H9 (cell line): ENCODE results near the gene DDX24. TPM values are rescaled to one million over a fixed set of nuclear protein-coding genes. Genes with fewer than 3 reads are reported as not detected.

ENCODE experiments used
- DNase-seq: peaks from one replicate; pipeline ENCODE4 v3.0.0-alpha.2; 2017
- H2AFZ ChIP-seq: one replicate; pipeline ENCODE4 v1.6.1; 2013; ENCODE audit warnings: mild to moderate bottlenecking, low read length, control low read depth, moderate library complexity
- H2AK5ac ChIP-seq: 2 replicates; pipeline ENCODE4 v1.6.1; 2013; ENCODE audit warnings: low read length, control low read depth, mixed read lengths; ENCODE audit not compliant: insufficient read length
- H2BK120ac ChIP-seq: one replicate; pipeline ENCODE4 v1.6.1; 2013; ENCODE audit warnings: low read depth, mild to moderate bottlenecking, low read length, control low read depth, inconsistent platforms; ENCODE audit not compliant: poor library complexity, severe bottlenecking
- H2BK12ac ChIP-seq: 2 replicates; pipeline ENCODE4 v1.6.1; 2013; ENCODE audit warnings: low read length, control low read depth, mixed read lengths, low read depth; ENCODE audit not compliant: insufficient read length
- H2BK15ac ChIP-seq: 2 replicates; pipeline ENCODE4 v1.6.1; 2013; ENCODE audit warnings: low read depth, low read length, control low read depth
- H2BK20ac ChIP-seq: one replicate; pipeline ENCODE4 v1.6.1; 2013; ENCODE audit warnings: low read depth, mild to moderate bottlenecking, low read length, control low read depth, inconsistent platforms; ENCODE audit not compliant: poor library complexity, severe bottlenecking
- H2BK5ac ChIP-seq: 2 replicates; pipeline ENCODE4 v1.6.1; 2013; ENCODE audit warnings: low read length, control low read depth, mixed read lengths; ENCODE audit not compliant: insufficient read length
- H3K14ac ChIP-seq: 2 replicates; pipeline ENCODE4 v1.6.1; 2013; ENCODE audit warnings: low read length, control low read depth; ENCODE audit not compliant: insufficient read depth
- H3K18ac ChIP-seq: 2 replicates; pipeline ENCODE4 v1.6.1; 2013; ENCODE audit warnings: low read depth, mild to moderate bottlenecking, mixed read lengths, low read length, control low read depth; ENCODE audit not compliant: insufficient read length
- H3K23ac ChIP-seq: 2 replicates; pipeline ENCODE4 v1.6.1; 2013; ENCODE audit warnings: low read length, control low read depth, mixed read lengths, low read depth; ENCODE audit not compliant: insufficient read length
- H3K23me2 ChIP-seq: 2 replicates; pipeline ENCODE4 v1.6.1; 2013; ENCODE audit warnings: low read depth, mild to moderate bottlenecking, mixed read lengths, low read length, control low read depth; ENCODE audit not compliant: insufficient read length, poor library complexity, severe bottlenecking
- H3K27ac ChIP-seq: 2 replicates; pipeline ENCODE4 v1.5.1; 2013; ENCODE audit warnings: low read length, control low read depth, mixed read lengths, low read depth; ENCODE audit not compliant: insufficient read length
- H3K27me3 ChIP-seq: 2 replicates; pipeline ENCODE4 v1.6.1; 2013; ENCODE audit warnings: low read length, control low read depth, inconsistent platforms; ENCODE audit not compliant: insufficient read depth
- H3K4ac ChIP-seq: 2 replicates; pipeline ENCODE4 v1.6.1; 2013; ENCODE audit warnings: low read depth, mild to moderate bottlenecking, control low read depth, inconsistent platforms, low read length, moderate library complexity
- H3K4me1 ChIP-seq: 2 replicates; pipeline ENCODE4 v1.6.1; 2013; ENCODE audit warnings: low read length, control low read depth, inconsistent platforms; ENCODE audit not compliant: insufficient read depth
- H3K4me2 ChIP-seq: 2 replicates; pipeline ENCODE4 v1.6.1; 2013; ENCODE audit warnings: low read length, control low read depth, mixed read lengths; ENCODE audit not compliant: insufficient read length, insufficient read depth
- H3K56ac ChIP-seq: 2 replicates; pipeline ENCODE4 v1.6.1; 2013; ENCODE audit warnings: low read depth, mild to moderate bottlenecking, mixed read lengths, low read length, control low read depth; ENCODE audit not compliant: insufficient read length
- H3K79me1 ChIP-seq: 2 replicates; pipeline ENCODE4 v1.6.1; 2013; ENCODE audit warnings: low read depth, mild to moderate bottlenecking, moderate library complexity, low read length, control low read depth, inconsistent platforms; ENCODE audit not compliant: insufficient read depth, poor library complexity, severe bottlenecking
- H3K79me2 ChIP-seq: 2 replicates; pipeline ENCODE4 v1.6.1; 2013; ENCODE audit warnings: low read length, control low read depth, inconsistent platforms; ENCODE audit not compliant: insufficient read depth
- H3K9ac ChIP-seq: 2 replicates; pipeline ENCODE4 v1.6.1; 2013; ENCODE audit warnings: low read length, control low read depth, mixed read lengths; ENCODE audit not compliant: insufficient read length; ENCODE audit errors: extremely low read depth
- H3K9me3 ChIP-seq: one replicate; pipeline ENCODE4 v1.6.1; 2013; ENCODE audit warnings: low read depth, low read length, inconsistent platforms; ENCODE audit not compliant: control insufficient read depth
- H3T11ph ChIP-seq: one replicate; pipeline ENCODE4 v1.6.1; 2013; ENCODE audit warnings: mild to moderate bottlenecking, low read length, control low read depth, inconsistent platforms
- H4K20me1 ChIP-seq: one replicate; pipeline ENCODE4 v1.6.1; 2013; ENCODE audit not compliant: control insufficient read depth, insufficient read length, insufficient read depth
- H4K5ac ChIP-seq: 2 replicates; pipeline ENCODE4 v1.6.1; 2013; ENCODE audit warnings: low read depth, mild to moderate bottlenecking, mixed read lengths, low read length, control low read depth; ENCODE audit not compliant: insufficient read length
- H4K8ac ChIP-seq: replicated peaks from 2 replicates; pipeline ENCODE4 v1.6.1; 2013; ENCODE audit warnings: low read length, control low read depth, mixed read lengths, low read depth; ENCODE audit not compliant: insufficient read length
- H4K91ac ChIP-seq: 2 replicates; pipeline ENCODE4 v1.6.1; 2013; ENCODE audit warnings: low read depth, mild to moderate bottlenecking, moderate library complexity, mixed read lengths, low read length, control low read depth; ENCODE audit not compliant: insufficient read length
- H3K27ac Mint-ChIP-seq, 3 experiments: 2 replicates in 2 of 3; 3 replicates in 1 of 3; pipeline ENCODE4 v1.8.0; 2020 to 2021; ENCODE audit warnings: mixed read lengths in 3 of 3, mild to moderate bottlenecking in 1 of 3, moderate library complexity in 1 of 3
- H3K27me3 Mint-ChIP-seq: 2 replicates; pipeline ENCODE4 v1.8.0; 2021; ENCODE audit warnings: low read depth, mild to moderate bottlenecking, moderate library complexity, mixed read lengths
- H3K36me3 Mint-ChIP-seq, 3 experiments: 2 replicates in 2 of 3; 3 replicates in 1 of 3; pipeline ENCODE4 v1.8.0; 2020 to 2021; ENCODE audit warnings: low read depth in 3 of 3, mixed read lengths in 3 of 3; ENCODE audit not compliant: insufficient read depth in 1 of 3
- H3K4me1 Mint-ChIP-seq, 2 experiments: 2 replicates each; pipeline ENCODE4 v1.8.0; 2020; ENCODE audit warnings: mixed read lengths in 2 of 2
- H3K4me3 Mint-ChIP-seq, 2 experiments: 2 replicates in 1 of 2; 3 replicates in 1 of 2; pipeline ENCODE4 v1.8.0; 2020 to 2021; ENCODE audit warnings: mild to moderate bottlenecking in 2 of 2, mixed read lengths in 2 of 2, moderate library complexity in 1 of 2
- H3K9me3 Mint-ChIP-seq, 2 experiments: 2 replicates in 1 of 2; 3 replicates in 1 of 2; pipeline ENCODE4 v1.8.0; 2020; ENCODE audit warnings: mild to moderate bottlenecking in 2 of 2, mixed read lengths in 2 of 2, moderate library complexity in 1 of 2
- CTCF ChIP-seq: fragments of 200-600 bp; sonication (generic); conservative IDR thresholded peaks from 3 replicates; pipeline ENCODE4 v1.8.0; 2021; ENCODE audit warnings: antibody characterized with exemption, mild to moderate bottlenecking
- WGBS: extraction: QIAGEN DNeasy Blood & Tissue Kit; methylation state at CpG from one replicate; pipeline ENCODE4 v1.1.7; 2013; ENCODE audit warnings: missing lambda C conversion rate, low lambda C conversion rate, mixed read lengths; ENCODE audit not compliant: insufficient read length; ENCODE audit errors: extremely low coverage; 5-methylcytosine and 5-hydroxymethylcytosine counted together
- total RNA-seq: library from RNA; stranded (reverse); gene quantifications from 2 replicates; pipeline ENCODE4 v1.2.1, GENCODE V29; 2021

Gene DDX24
- total RNA-seq, 1 experiment from 2014 or later, result 172 TPM

GRCh38 chr14:94093418-94093817 lies 12.4 kb upstream of the DDX24 start:
- Histone ChIP-seq H2BK120ac (no peak overlapping the region), H3K79me2 (no peaks in the 10 kb centered on the region), H3K9me3 (no peaks in the 10 kb centered on the region), H3K23me2 (no peaks in the 10 kb centered on the region), H3K27ac (no peak overlapping the region), H2BK20ac (no peak overlapping the region), H2BK12ac (no peak overlapping the region), H3T11ph (no peak overlapping the region), H3K79me1 (no peaks in the 10 kb centered on the region), H3K56ac (no peak overlapping the region), H3K4ac (no peak overlapping the region), H2AFZ (no peak overlapping the region), H4K91ac (no peak overlapping the region), H4K8ac (no peak overlapping the region), H2AK5ac (no peak overlapping the region), H3K27me3 (no peaks in the 10 kb centered on the region), H3K18ac (no peak overlapping the region), H2BK5ac (no peak overlapping the region), H3K4me1 (no peaks in the 10 kb centered on the region), H4K20me1 (no peaks in the 10 kb centered on the region), H3K23ac (no peak overlapping the region), H4K5ac (no peak overlapping the region), H3K9ac (no peak overlapping the region), H2BK15ac (no peak overlapping the region), H3K4me2 (no peak overlapping the region), H3K14ac (no peak overlapping the region)
- Mint-ChIP-seq H3K4me3 (no peak overlapping the region), H3K9me3 (no peaks in the 10 kb centered on the region), H3K27ac (no peak overlapping the region), H3K4me1 (peaks cover 0 to 5% of the 10 kb centered on the region in 2 experiments; a peak in 3 of 4 replicates), H3K36me3 (peaks cover 0 to 5% (median 1%) of the 10 kb centered on the region in 3 experiments; a peak in 2 of 7 replicates), H3K27me3 (no peaks in the 10 kb centered on the region)
- TF ChIP-seq CTCF, result no peak
- WGBS, result no CpG with 5 or more reads among the region's 2 CpGs
- DNase-seq, result no peak
